A549 treated with CpdA at 1 μM for 4 hours (cell line): ENCODE measurements around the gene PYY. TPM values are rescaled to one million over a fixed set of nuclear protein-coding genes. Genes with fewer than 3 reads are reported as not detected.

ENCODE experiments used
- total RNA-seq: library from RNA; stranded (reverse); fragments of 200-300 nt; extraction: Qiagen RNA extraction; gene quantifications from 5 replicates; pipeline ENCODE4 v1.2.3, GENCODE V29; 2022; ENCODE audit warnings: low read depth

PYY gene
- total RNA-seq: 0.11 TPM in 1 of 5 replicates, not detected in the others

GRCh38 chr17:43953746-43954145 is at the start of gene PYY:
Gene PYY (minus strand): TSS chr17:43953940. CDS start chr17:43953483, 457 bp downstream.

DNA sequence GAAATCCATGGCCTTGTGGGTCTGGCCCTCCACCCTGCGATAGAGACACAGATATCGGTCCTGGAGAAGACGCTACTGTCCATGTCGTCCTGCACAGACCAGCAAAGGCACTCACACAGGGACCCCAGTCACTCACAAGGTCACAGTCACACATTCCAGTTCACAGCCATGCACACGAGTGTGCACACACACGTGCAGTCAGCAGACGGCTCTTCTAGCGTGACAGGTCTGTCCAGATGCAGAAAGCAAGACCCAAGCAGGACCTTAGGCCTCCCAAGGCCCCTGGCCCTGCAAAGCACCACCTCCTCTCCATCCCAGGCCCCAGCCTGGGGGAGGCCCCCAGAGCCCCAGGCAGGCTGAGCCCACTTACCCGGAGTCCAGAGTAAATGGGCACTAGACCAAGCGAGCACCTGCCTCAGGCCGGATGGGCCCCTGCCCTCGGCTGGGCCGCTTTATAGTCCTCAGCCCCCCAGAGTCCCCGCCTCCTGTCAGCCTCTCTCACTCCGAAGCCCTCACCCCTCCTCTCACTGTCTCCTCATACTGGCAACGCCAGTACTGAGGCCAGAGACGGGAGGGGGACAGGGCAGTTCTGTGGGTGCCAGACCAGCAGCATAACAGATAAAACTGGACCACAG is 11.6 kb downstream of the PYY start, which contains the start of gene PPY:
PPY (minus strand) TSS at position 426 of the 635 bp plus-strand sequence. CDS start 822 bp downstream, outside the sequence.

DNA sequence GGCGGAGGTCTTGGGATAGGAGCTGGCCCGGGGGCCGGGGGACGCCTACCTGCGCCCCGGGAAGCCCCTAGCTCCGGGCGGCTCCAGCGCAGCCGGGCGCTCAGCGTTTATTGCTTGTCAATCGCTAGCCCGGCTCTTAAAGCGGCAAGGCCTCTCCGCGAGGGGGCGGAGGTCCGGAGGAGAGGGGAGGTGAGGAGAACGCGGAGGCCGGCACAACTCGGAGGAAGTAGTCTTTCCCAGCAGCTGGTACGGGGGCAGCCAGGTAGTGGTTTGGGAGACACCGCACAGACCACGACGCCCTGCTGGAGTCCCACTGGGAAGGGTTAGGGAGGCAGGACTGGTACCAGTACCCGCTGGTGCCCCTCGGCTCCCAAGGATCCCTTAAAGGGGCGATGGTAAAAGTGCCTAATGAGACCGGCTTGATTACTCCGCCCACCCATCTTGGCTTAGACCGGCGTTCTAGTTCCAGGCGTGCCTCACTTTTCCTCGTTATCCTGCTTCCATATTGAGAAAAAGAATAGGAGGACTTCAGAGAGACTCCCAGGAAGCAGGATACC is 46.2 kb downstream of the PYY start, which contains the start of gene MPP2:
MPP2 (minus strand) TSS at position 112 of the 557 bp plus-strand sequence. CDS start 3,076 bp downstream, outside the sequence.

Other genes starting within 250 kb of the PYY start
- gene SOST, start 195.1 kb downstream of the PYY start, total RNA-seq: 0.05 TPM in 1 of 5 replicates, not detected in the others
- gene DUSP3, start 175.0 kb downstream of the PYY start, total RNA-seq: 58.4 to 63.0 TPM (median 62.0 TPM) in 5 replicates
- gene CFAP97D1, start 173.5 kb downstream of the PYY start, total RNA-seq: 0.02 to 0.04 TPM (median 0.03 TPM) in 3 of 5 replicates, not detected in the others
- 17.2 to 18.7 TPM (median 18.2 TPM) in 5 replicates for gene MPP3, start 120.8 kb downstream of the PYY start, total RNA-seq
- 0.05 TPM in 1 of 5 replicates, not detected in the others for gene CD300LG, start 106.8 kb downstream of the PYY start, total RNA-seq
- gene MPP2, start 46.4 kb downstream of the PYY start, total RNA-seq: 1.3 to 2.4 TPM (median 2.1 TPM) in 5 replicates
- not detected in 5 replicates for gene PPY, start 11.5 kb downstream of the PYY start, total RNA-seq
- gene NAGS, start 50.7 kb upstream of the PYY start, total RNA-seq: 0.75 to 1.1 TPM (median 0.94 TPM) in 5 replicates
- gene TMEM101, start 61.0 kb upstream of the PYY start, total RNA-seq: 23.1 to 34.5 TPM (median 32.4 TPM) in 5 replicates
- 50.7 to 55.5 TPM (median 54.1 TPM) in 5 replicates for gene LSM12, start 112.7 kb upstream of the PYY start, total RNA-seq
- 105 to 173 TPM (median 164 TPM) in 5 replicates for gene G6PC3, start 116.8 kb upstream of the PYY start, total RNA-seq
- 13.6 to 15.8 TPM (median 14.3 TPM) in 5 replicates for gene HDAC5, start 169.7 kb upstream of the PYY start, total RNA-seq
- gene HROB, start 188.0 kb upstream of the PYY start, total RNA-seq: 8.1 to 10.5 TPM (median 9.5 TPM) in 5 replicates
- 0.17 TPM in 1 of 5 replicates, not detected in the others for gene ASB16, start 216.8 kb upstream of the PYY start, total RNA-seq
- gene TMUB2, start 233.0 kb upstream of the PYY start, total RNA-seq: 35.7 to 45.8 TPM (median 44.6 TPM) in 5 replicates
- 55.1 to 69.0 TPM (median 65.1 TPM) in 5 replicates for gene ATXN7L3, start 245.9 kb upstream of the PYY start, total RNA-seq